Hypothalamus (tissue), 51 donors: ENCODE measurements around the gene RGS11.
A peak's percentile ranks its signal among the peaks of the same experiment; 100 is the strongest.

Source experiments
- DNase-seq, 51 donors: peaks; one replicate each; lab custom pipeline; 2025; lab: John Stamatoyannopoulos, UW

The RGS11 gene

DNA sequence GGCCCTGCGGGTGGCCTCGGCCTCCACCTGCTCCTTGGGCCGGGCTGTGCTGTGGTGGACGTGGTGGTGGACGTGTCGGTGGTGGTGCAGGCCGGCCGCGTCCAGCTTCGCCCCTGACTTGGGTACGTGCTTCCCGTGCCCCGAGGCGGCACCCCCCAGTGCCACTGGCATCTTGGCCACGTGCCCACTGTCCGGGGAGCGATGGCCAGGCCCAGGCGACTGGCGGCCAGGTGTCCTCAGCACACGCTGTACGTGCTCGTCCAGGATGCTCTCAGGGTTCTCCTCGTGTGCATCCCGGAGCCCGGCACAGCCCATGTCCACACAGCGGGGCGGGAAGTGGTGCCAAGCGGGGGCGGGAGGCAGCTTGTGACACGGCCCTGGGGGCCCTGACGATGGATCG, 22.1 kb upstream of the RGS11 start:
- DNase-seq = no peak

DNA sequence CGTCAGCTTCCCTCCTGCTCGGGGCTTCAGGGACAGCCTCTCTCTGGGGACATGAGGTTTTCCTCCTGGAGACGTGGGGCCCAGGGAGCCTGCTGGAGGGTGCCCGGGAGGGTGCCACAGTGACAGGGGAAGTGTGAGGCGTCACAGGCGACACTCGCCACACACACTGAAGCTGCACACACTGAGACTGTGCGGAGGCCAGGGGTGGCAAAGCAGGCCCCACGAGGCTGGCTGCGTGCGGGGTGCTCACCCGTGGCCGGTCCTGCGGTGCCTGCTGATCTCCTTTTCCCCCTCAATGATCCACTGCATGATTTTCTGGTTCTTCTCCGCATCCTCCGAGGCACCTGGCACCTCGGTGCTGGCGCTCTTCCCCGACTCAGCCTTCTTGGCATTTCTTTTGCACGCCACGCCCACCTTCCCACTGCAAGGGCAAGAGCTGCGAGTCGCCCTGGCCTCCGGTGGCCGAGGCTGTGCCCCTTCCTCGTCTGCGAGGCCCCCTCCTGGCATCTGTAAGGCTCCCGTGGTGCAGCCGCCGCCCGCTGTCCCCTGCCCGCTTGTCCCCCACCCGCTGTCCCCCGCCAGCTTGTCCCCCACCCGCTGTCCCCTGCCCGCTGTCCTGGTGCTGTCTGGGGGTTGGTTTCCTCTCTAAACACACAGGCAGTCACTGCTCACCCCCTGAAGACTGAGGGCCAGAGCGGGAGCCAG, 21.2 kb upstream of the RGS11 start:
- no peak for DNase-seq

DNA sequence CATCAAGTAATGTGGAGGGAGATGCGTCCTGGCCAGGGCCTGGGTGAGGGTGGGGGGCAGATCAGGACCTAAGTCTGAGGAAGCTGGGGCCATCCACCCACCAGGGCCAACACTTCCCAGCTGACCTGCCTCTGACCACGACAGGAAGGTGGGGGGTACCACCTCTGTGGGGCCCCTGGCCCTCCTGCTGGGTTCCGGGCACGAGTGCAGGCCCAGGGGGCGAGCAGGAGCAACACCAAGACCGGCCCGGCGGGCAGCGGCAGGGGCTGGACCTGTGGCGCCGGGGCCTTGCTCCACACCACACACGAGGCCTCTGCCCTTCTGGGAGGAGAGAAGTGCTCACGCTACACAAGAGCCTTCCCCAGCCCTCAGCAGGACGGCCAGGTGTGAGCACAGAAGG, 20.5 kb upstream of the RGS11 start:
- DNase-seq = no peak

DNA sequence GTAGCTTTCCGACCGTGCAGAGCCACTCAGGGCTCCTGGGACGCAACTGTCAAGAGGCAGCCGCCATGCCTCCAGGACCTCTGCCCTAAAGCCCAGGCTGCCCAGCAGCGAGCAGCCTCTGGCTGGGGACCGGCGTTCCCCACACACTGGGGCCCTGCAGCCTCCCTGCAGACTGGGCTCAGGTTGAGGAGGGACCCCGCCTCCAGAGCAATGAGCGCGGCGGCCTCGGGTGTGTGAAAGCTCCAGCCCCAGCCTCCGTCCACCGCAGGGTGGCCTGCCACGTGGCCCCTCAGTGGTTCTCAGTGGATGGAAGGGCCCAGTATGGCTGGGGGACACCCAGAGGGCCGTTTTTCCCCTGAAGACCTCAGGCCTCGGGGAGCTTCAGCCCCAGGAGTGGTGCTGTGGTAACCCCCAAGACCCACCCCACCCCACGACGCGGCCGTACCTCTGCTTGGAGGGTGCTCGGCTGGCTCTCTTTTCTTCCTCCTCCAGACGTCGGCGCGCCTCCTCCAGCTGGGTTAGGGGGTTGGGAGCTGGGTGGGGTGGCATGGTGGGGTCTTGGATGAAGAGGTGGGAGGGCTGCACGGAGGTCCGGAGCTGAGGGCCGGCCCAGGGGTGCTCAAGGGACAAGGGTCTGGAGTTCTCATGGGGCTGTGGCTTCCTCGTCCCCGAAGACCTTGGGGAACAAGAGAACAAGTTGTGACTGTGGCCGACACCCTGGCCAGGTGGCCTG, 17.5 kb upstream of the RGS11 start:
- no peak for DNase-seq

DNA sequence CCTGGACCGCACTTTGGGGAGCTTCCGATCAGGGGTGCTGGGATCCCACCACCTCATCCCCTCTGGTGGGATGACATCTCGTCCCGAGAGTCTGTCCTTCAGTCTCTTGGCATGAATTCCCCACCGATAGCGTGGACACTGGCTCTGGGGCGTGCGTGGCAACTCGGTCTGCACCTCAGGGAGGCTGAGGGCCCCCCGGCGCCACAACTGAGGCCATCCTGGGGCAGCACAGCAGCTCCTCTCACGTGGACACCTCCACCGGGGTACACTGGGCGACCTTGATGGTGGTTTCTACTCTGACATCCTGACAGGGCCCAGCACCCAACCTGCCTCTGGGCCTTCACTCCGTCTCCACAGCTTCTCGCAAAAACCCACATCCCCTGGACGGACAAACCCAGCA, 15.8 kb upstream of the RGS11 start:
- DNase-seq = no peak

DNA sequence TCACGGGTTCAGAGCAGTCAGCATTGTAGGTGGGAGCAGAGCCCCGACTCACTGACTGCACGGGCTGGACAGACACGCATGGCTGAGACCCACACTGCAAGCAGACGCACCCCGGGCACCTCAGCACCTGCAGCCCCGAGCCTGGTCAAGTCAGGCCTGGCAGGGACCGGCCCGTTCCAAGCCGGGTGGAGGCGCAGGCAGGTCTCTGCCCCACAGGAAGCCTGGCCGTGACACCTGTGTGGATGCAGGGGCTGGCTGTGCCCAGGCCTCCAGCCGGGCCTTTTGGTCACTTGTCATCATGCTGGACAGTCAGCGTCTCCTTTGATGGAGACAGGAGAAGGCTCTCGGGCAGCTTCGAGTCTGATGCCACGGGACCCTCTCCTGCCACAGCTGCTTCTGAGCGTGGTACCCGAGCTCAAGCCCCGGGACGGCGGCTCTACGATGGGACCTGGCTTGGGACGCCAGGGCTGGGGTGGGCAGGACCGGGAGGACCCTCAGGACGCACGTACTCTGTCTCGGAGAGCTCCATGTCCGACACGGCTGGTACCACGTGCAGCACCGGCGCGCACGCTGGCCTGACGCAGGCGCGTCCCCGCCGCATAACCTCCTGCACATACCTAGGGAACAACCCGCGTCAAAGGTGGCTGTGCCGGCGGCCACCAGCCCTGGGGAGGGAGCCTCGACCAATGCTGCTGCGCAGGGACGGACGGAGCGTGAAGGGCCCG, 15.1 kb upstream of the RGS11 start:
- no peak for DNase-seq

DNA sequence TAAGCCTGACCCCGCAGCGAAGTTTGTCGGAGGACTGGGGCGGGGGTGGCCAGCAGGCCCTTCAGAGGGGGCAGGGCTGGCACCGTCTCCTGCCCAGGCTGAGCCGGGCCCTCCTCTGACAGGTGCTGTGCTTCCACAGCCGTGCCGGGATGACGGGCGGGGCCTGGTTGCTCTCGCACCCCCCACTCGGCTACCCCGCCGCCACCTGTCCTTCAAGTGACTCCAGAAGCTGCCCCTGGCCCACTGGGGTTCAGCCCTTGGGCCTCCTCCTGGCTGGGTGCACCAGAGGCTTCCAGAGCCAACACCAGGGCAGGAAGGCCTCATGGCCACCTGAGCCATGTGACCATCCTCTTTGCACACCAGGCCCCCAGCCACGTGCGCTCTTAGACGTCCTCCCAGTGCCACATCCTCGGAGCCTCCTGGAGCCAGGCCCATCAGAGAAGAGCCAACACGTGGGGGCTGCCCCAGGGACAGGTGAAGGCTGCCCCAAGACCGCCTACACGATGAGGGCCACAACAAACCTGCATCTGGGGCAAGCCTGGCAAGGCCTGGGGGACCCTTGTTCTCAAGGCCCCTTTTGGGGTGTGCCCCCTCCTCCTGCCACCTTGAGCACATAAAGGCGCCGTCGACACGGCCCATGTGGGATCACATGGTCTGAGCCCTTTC, 14.4 kb upstream of the RGS11 start:
- no peak for DNase-seq

DNA sequence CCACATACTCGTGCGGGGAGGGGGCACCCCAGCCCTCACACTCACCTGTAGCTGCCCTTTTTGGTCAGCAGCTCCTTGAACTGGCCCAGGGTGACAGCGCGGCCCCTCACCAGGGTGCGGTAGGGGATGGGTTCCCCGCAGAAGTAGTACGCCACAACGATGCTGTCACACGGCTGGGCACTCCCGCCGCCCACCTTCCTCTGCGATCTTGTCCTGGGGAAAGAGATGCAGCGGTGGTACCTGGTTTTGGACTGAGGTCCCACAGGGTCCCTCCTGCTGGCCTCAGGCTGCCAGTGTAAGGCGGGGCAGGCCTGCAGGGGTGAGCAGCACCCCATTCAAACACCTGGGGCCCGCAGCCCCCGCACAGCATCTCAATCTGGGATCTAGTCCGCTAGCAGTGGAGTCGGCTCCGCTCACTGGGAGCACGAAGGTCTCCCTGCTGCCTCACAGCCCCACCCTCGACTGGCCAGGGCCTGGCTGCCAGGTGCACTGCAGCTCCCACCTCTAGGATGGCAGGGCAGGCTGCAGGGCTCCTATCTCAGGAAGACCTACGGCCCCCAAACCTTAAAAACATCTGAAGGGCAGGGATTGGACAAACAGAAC, 13.8 kb upstream of the RGS11 start:
- no peak for DNase-seq

DNA sequence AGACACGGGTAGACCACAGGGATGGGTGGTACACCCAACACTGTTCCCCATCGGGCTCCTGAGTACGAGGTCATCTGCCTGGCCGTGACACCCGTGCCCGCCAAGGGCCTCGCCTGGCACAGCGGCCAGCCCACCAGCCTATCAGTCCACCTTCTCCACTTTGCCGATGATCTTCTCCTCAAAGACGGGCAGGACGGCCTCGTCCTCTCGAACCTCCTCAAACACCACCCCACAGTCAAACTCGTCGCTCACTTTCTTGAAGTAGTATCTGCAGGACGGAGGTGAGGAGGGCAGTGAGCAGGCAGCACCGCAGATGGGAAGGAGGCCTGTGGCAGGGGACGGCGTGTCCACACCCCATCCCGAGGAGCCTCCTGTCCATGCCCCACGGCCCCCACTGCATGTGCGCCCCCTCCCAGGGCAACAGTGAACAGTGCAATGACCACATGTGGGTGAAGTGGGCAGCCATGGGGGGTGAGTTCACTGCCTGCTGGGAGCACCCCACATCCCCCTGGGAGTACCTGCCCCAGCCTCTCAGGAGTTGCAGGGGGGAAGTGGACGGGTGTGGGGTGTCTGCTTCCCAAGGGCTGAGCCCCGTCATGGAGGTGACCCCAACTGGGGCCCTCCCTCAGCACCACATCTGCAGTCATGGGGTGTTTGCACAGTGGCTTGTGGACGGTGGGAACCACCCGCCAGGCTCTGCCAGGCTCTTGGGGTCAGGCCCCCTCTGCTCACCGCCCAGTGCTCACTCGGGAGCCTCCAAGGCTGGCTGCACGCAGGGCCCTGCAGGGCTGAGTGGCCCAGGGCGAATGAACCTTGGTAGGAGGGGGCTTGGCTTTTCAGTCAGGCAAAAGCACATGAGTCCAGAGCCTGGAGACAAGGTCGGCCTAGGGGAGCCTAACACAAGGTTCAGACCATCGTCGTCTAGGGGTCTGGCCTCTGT, 12.5 kb upstream of the RGS11 start:
- no peak for DNase-seq

DNA sequence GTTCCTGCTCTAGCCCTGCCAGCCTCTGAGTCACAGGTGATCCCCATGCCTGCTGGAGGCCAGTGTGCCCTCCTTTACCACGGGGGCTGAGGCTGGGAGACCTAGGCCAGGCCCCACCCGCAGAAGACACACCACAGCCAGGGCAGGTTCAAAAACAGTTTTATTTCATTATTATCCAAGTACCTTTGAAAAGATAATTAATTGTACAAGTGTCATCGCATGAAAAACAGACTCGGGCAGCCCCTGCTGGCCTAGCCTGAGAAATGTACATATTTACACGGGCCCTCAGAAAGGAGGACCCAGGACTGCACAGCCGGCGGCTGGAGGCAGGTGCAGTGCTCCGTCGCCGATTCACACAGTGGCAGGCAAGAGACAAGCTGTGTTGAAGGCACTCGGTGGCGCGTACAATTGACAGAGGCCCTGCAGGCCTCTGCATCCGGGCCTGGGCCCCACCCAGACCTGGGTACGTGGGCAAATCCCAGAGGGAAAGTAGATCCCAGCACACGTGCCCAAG, 11.6 kb upstream of the RGS11 start:
- DNase-seq = no peak

DNA sequence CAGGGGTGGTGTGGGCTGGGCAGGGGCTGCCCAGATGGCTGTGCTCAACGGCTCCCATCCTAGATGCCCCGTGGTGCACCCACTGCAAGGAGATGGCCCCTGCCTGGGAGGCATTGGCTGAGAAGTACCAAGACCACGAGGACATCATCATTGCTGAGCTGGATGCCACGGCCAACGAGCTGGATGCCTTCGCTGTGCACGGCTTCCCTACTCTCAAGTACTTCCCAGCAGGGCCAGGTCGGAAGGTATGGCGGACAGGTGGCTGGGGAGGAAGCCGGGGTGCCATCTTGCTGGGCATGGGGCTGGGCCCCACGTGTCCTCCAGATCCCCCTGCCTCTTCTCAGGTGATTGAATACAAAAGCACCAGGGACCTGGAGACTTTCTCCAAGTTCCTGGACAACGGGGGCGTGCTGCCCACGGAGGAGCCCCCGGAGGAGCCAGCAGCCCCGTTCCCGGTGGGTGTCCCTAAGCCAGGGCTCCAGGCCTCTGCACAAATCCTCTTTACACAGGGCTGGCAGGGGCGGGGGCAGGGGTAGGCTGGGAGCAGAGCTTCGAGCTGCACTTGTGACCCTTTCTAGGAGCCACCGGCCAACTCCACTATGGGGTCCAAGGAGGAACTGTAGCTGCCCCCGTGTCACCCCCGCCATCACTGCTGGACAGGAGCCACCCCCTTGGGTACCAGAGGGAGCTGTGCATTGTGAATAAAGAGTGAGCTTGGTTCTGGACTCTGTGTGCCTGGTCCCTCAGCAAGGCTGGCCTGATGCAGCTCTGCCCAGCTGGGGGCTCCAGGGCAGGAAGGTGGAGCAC, 10.9 kb upstream of the RGS11 start:
- no peak for DNase-seq

DNA sequence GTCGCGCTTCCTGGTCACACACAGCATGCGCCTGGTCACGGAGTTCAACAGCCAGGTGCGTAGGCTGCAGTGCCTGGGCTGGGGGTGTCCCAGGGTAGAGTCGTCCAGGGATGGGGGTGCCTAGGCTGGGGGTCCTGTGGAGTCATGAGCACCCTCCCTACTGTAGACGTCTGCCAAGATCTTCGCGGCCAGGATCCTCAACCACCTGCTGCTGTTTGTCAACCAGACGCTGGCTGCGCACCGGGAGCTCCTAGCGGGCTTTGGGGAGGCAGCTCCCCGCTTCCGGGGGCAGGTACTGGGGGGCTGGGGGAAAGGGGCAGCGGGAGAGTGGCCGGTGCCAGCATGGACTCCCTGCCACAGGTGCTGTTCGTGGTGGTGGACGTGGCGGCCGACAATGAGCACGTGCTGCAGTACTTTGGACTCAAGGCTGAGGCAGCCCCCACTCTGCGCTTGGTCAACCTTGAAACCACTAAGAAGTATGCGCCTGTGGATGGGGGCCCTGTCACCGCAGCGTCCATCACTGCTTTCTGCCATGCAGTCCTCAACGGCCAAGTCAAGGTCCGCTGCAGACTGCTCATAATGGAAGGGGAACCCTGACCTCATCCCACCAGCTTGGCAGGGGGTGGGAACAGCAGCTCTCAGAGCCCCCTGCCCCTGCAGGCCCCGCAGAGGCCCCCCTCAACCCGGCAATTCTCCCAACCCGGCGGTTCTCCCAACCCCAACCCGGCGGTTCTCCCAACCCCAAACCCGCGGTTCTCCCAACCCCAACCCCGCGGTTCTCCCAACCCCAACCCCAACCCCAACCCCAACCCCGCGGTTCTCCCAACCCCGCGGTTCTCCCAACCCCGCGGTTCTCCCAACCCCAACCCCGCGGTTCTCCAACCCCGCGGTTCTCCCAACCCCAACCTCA, 9.7 kb upstream of the RGS11 start:
- no peak for DNase-seq

DNA sequence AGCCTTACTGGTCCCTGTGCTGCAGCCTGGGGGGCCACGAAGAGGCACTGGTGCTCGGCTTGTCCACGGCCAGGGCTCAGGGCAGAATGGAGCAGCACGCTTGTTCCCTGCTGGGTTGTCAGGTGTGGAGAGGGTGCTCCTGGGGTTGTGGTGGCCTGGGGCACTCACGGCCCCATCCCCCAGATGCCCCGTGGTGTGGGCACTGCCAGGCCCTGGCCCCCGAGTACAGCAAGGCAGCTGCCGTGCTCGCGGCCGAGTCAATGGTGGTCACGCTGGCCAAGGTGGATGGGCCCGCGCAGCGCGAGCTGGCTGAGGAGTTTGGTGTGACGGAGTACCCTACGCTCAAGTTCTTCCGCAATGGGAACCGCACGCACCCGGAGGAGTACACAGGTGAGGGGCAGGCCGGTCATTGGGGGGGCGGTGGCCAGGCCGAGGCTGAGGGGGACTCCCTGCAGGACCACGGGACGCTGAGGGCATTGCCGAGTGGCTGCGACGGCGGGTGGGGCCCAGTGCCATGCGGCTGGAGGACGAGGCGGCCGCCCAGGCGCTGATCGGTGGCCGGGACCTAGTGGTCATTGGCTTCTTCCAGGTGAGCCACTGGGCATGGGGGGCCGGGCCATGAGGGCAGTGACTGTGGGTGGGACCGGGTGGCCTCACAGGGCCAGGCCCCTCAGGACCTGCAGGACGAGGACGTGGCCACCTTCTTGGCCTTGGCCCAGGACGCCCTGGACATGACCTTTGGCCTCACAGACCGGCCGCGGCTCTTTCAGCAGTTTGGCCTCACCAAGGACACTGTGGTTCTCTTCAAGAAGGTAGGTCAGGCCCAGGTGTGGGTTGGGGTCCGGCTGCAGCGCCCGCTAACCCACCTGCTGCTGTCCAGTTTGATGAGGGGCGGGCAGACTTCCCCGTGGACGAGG, 8.7 kb upstream of the RGS11 start:
- no peak for DNase-seq

DNA sequence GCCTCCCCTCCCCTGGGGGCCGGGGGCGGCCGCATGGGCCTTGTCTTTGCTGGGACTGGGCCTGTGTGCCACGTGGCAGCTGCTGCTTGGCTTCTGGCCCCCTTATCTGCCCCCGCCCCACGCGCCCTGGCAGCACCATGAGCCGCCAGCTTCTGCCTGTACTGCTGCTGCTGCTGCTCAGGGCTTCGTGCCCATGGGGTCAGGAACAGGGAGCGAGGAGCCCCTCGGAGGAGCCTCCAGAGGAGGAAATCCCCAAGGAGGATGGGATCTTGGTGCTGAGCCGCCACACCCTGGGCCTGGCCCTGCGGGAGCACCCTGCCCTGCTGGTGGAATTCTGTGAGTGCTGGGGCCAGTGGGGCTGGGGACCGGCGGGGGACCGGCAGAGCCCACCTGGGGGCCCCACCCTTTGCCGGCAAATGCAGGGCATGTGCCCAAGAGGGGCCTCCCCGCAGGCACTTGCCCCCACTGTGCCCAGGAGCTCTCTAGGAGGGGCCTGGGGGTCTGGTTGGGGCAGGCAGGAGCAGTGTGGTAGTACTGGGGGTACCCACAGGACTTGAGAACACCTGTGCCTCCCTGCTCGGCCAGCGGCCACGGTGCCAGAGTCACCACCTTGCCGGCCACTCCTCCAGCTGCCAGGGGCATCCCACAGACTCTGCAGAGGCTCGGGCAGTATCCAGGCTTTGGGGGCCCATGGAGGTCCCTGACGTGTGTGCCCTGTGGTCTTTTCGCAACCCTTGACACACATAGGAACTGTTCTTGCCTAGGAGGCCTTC, 7.5 kb upstream of the RGS11 start, which contains the start of gene PDIA2:
TSS of gene PDIA2 (plus strand) at position 132 of the 773 bp plus-strand sequence. CDS start at position 138, 6 bp downstream.
- DNase-seq = peak in 7 of 51 donors; percentile 3 to 62 (median 17)

DNA sequence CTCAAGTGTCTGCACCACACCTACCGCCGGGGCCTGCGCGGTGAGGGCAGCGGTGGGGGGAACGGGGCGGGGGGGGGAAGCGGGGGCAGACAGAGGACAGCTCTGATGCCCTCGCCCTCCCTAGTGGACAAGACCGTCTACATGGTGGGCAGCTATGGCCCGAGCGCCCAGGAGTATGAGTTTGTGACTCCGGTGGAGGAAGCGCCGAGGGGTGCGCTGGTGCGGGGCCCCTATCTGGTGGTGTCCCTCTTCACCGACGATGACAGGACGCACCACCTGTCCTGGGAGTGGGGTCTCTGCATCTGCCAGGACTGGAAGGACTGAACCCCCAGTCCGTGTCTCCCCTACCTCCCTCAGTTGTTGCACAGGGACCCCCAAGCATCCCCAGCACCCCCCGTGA, 6.7 kb upstream of the RGS11 start:
- DNase-seq = no peak
